ENCODE results near the gene NOC2L.

Gene NOC2L

DNA sequence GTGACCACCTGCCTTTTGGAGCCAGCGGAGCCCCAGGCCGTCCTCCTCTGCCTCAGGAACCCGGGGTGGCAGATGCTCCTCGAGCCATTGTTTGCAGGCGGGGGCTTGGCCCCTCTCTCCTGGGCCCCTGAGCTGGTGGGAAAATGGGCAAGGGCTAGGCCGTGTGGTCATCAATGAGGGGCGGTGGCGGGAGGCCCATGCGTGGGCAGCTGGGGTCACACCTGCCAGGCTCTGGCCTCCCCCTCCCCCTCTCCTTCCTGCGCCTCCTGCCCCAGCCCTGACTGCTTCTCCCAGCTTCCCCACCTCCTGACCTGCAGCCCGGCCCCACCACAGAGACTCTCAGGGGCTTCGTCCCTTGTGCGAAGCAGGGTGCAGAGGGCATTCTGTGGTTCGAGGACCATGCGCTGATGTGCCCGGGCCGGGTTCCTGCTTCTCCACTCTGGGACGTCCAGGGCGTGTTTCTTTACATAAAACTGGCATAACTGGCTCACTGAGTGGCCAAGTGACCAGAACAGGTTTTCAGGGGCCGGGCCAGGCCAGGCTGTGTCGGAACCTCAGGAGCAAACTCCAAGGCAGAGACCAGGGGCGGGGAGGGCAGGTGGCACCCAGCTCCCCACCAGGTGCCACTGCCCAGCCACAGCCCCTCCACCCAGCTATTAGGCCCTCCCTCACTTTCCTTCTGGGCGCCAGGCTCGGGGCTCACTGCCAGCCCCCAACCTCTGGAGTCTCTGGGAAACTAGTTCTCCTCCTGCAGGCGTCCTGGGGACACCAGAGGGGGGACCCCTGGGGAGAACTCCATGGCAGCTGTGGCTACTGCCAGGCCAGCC, 26.1 kb downstream of the NOC2L start:
- H3K9me3 ChIP-seq (ENCODE audit: control insufficient read depth, low read length): no peaks in the 10 kb centered on the region
- H3K36me3 ChIP-seq (ENCODE audit: control insufficient read depth, insufficient read depth, low read length): no peaks in the 10 kb centered on the region
- no peak overlapping the region for H3K9ac ChIP-seq (ENCODE audit: low read length)
- peaks cover 65% of the 10 kb centered on the region for H3K27me3 ChIP-seq (ENCODE audit: control insufficient read depth, insufficient read depth, low read length)
- peaks cover 30% of the 10 kb centered on the region for H3K4me1 ChIP-seq (ENCODE audit: control insufficient read depth, insufficient read depth, low read length)
- no peak overlapping the region for H3K4me3 ChIP-seq (ENCODE audit: low read length)

DNA sequence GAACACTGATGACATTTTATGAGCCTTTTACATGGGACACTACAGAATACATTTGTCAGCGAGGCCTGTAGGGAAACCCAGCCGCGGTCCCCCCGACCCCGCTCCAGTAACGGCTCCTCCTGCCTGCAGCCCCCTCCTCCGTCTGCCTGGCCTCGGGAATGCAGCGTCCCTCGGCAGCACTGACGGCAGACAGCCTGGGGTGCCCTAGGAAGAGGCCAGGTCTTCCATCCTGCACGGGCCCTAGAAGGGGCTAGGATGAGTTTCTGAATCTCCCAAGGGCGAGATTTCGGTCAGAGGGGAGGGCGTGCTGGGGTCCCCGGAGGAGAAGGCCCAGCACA, 26.9 kb downstream of the NOC2L start:
- peaks cover 28% of the 10 kb centered on the region for H3K4me1 ChIP-seq (ENCODE audit: control insufficient read depth, insufficient read depth, low read length)
- peaks cover 70% of the 10 kb centered on the region for H3K27me3 ChIP-seq (ENCODE audit: control insufficient read depth, insufficient read depth, low read length)
- H3K9ac ChIP-seq (ENCODE audit: low read length): no peak overlapping the region
- H3K9me3 ChIP-seq (ENCODE audit: control insufficient read depth, low read length): no peaks in the 10 kb centered on the region
- no peak overlapping the region for H3K4me3 ChIP-seq (ENCODE audit: low read length)
- H3K36me3 ChIP-seq (ENCODE audit: control insufficient read depth, insufficient read depth, low read length): no peaks in the 10 kb centered on the region

DNA sequence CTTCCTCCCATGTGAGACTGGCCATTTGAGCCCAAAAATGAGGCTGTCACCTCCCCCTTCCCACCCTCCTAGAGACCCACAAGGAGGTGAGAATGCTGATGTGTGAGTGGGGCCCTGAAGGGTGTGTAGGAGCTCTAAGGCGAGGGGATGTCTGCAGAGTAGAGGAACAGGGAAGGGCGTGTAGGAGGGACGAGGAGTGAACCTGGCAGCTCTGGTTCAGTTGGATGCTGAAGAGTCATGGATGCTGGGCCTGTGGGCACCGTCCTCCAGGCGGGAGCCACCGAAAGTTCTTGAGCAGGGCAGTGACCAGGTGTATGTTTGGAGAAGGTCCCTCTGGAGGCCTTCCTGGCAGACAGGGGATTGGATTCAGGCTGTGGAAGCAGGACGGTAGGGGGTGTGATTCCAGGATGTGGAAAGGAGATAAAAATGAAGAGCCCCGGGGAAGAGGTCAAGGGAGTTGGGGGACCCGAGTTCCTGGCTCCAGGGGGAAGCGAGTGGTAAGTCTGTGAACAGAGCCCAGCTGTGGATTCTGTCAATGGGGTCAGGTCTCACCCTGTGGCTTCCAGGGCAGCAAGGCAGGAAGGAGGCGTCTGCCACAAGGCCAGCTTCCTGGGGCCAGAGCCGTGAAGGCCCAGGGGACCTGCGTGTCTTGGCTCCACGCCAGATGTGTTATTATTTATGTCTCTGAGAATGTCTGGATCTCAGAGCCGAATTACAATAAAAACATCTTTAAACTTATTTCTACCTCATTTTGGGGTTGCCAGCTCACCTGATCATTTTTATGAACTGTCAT, 27.5 kb downstream of the NOC2L start:
- no peak overlapping the region for H3K4me3 ChIP-seq (ENCODE audit: low read length)

DNA sequence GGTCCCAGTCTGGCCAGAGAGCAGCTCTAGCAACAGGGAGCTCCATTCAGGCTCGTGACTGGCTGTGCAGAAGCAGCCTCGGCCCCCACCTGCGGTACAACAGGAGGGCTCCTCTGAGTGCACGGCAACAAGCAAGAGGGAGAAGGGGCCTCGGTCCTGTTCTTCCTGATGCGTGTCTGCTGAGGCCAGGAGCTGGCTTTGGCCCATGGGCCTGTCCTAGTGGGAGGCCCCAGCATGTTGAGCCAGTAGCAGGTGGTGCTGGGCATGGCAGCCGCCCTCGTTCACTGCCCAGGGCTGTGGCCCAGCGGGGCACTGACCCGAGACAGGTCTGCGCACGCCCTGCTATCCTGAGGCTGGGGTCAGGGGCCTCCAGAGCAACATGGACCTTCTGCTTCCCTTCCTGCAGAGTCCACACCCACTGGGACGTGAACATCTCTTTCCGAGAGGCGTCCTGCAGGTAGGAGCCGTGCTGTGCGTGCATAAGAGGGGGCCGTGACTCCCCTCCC, 28.4 kb downstream of the NOC2L start:
- H3K4me1 ChIP-seq (ENCODE audit: control insufficient read depth, insufficient read depth, low read length): peaks cover 29% of the 10 kb centered on the region
- no peaks in the 10 kb centered on the region for H3K9me3 ChIP-seq (ENCODE audit: control insufficient read depth, low read length)
- H3K4me3 ChIP-seq (ENCODE audit: low read length): no peak overlapping the region
- H3K27me3 ChIP-seq (ENCODE audit: control insufficient read depth, insufficient read depth, low read length): peaks cover 71% of the 10 kb centered on the region
- H3K36me3 ChIP-seq (ENCODE audit: control insufficient read depth, insufficient read depth, low read length): no peaks in the 10 kb centered on the region
- no peak overlapping the region for H3K9ac ChIP-seq (ENCODE audit: low read length)

More for the DNA sequence above, 27.5 kb downstream of the NOC2L start:
- peaks cover 28% of the 10 kb centered on the region for H3K4me1 ChIP-seq (ENCODE audit: control insufficient read depth, insufficient read depth, low read length)
- no peaks in the 10 kb centered on the region for H3K9me3 ChIP-seq (ENCODE audit: control insufficient read depth, low read length)
- H3K27me3 ChIP-seq (ENCODE audit: control insufficient read depth, insufficient read depth, low read length): peaks cover 71% of the 10 kb centered on the region
- H3K9ac ChIP-seq (ENCODE audit: low read length): no peak overlapping the region
- H3K36me3 ChIP-seq (ENCODE audit: control insufficient read depth, insufficient read depth, low read length): no peaks in the 10 kb centered on the region

DNA sequence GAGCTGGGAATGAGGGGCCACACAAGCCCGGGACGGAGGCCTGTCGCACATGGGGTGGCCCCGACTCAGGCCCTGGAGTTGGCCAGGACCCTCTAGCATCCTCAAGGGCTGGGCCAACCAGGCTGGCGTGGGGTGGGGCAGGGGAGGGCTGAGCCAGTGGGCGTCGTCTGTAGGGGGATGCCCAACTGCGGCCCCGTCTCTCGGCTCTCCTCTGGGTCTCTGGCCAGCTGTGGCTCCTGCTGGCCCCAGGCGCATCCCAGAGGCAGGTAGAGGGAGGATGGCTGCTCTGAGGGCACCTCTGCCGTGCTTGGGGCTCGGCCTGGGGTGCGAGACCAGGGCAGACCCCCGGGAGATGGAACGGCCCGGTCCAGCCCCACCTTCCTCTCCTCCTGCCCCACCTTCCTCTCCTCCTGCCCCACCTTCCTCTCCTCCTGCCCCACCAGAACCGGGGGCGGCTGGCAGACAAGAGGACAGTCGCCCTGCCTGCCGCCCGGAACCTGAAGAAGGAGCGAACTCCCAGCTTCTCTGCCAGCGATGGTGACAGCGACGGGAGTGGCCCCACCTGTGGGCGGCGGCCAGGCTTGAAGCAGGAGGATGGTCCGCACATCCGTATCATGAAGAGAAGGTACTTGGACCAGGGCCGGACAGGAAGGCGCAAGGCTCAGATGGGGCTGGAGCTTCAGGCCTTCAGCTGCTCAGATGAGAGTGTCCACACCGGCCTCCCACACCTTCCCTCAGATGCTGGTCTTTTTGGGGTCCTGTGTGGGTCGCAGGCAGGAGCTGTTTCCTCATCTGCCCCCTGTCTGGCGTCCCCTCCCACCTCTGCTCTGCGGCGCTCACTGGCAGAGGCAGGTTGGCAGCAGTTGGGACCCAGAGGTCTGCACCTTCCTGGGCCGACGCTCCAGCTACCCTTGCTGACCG, 29.1 kb downstream of the NOC2L start:
- H3K4me1 ChIP-seq (ENCODE audit: control insufficient read depth, insufficient read depth, low read length): peaks cover 23% of the 10 kb centered on the region
- peaks cover 69% of the 10 kb centered on the region for H3K27me3 ChIP-seq (ENCODE audit: control insufficient read depth, insufficient read depth, low read length)
- H3K36me3 ChIP-seq (ENCODE audit: control insufficient read depth, insufficient read depth, low read length): no peaks in the 10 kb centered on the region
- H3K9me3 ChIP-seq (ENCODE audit: control insufficient read depth, low read length): no peaks in the 10 kb centered on the region
- H3K4me3 ChIP-seq (ENCODE audit: low read length): no peak overlapping the region
- H3K9ac ChIP-seq (ENCODE audit: low read length): no peak overlapping the region

DNA sequence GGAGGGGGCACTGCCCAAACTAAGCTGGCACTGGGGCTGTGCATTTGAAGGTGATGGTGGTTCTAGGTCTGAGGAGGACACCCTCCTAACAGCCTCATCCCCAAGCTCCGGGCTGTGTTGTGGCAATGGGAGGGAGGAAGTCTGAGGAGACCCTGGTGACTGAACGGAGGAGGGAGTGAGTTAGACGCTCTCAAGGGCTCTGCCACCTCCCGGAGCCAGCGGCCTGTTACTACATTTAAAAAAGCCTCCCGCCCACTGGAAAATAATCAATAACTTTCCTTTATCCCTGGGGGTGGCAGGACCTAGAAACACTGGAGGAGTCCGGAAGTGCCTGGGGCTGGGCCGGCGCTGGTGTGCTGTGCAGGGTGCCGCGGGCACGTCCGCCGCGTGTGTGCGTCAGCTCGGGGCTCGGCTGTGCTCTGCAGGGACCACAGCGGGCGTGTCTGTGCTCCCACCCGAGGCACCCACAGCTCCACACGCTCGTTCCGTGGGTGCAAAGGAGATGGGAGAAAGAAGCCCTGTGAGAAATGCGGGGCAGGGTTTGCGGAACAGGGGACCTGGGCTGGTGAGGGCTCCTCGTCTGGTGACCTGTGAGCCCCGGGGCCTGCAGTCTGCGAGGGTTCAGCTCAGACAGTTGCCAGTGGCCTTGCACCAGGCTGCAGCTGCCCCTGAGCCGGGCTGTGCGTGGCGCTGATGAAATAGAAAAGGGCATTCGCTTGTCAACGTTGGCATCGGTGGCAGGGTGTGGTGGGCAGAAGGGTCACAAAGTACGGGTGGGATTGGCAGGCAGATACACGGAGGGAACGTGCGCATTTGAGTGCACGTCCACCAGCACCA, 30.0 kb downstream of the NOC2L start:
- Histone ChIP-seq H3K4me1 (ENCODE audit: control insufficient read depth, insufficient read depth, low read length) (peaks cover 27% of the 10 kb centered on the region), H3K9ac (ENCODE audit: low read length) (no peak overlapping the region), H3K27me3 (ENCODE audit: control insufficient read depth, insufficient read depth, low read length) (peaks cover 73% of the 10 kb centered on the region), H3K9me3 (ENCODE audit: control insufficient read depth, low read length) (no peaks in the 10 kb centered on the region), H3K36me3 (ENCODE audit: control insufficient read depth, insufficient read depth, low read length) (no peaks in the 10 kb centered on the region), H3K4me3 (ENCODE audit: low read length) (no peak overlapping the region)

DNA sequence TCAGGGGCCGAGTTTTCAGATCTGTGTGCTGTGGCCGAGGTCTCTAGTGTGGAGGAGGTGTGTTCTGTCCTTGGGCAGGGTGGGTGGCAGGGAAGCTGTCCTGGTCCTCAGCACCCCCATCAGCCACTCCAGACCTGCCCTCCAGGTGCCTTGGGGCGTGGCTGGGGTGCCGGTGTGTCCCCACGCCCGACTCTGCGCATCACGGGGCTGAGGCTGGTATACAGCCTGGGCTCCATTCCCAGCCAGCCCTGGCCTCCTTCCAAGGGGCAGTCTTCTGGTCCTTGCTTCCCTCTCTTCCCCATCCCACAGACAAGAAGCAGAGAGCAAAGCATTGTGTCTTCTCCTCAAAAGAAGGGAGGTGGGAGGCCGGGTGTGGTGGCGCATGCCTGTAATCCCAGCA, 31.3 kb downstream of the NOC2L start:
- Histone ChIP-seq H3K36me3 (ENCODE audit: control insufficient read depth, insufficient read depth, low read length) (no peaks in the 10 kb centered on the region), H3K9ac (ENCODE audit: low read length) (no peak overlapping the region), H3K9me3 (ENCODE audit: control insufficient read depth, low read length) (no peaks in the 10 kb centered on the region), H3K4me1 (ENCODE audit: control insufficient read depth, insufficient read depth, low read length) (peaks cover 24% of the 10 kb centered on the region), H3K27me3 (ENCODE audit: control insufficient read depth, insufficient read depth, low read length) (peaks cover 71% of the 10 kb centered on the region), H3K4me3 (ENCODE audit: low read length) (no peak overlapping the region)

DNA sequence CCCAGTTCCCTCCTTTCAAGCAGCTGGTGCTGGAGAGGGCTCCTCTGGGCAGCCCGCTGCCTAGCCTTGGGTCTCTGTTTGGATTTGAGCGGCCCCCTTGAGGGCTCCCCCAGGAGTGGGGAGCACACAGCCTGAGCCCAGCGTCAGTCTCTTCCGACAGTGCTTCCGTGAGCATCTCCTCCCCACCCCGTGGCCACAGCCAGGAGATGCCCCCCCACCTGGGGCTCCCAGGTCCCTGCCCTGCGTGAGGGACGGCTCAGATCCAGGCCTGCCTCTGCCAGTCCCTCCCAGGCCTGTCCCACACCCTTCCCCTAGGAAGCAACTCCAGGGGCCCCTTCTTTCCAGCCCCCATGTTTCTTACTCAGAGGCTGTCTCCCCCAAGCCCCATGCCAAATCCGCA, 31.8 kb downstream of the NOC2L start:
- no peak overlapping the region for H3K9ac ChIP-seq (ENCODE audit: low read length)
- peaks cover 71% of the 10 kb centered on the region for H3K27me3 ChIP-seq (ENCODE audit: control insufficient read depth, insufficient read depth, low read length)
- no peak overlapping the region for H3K4me3 ChIP-seq (ENCODE audit: low read length)
- no peaks in the 10 kb centered on the region for H3K36me3 ChIP-seq (ENCODE audit: control insufficient read depth, insufficient read depth, low read length)
- no peaks in the 10 kb centered on the region for H3K9me3 ChIP-seq (ENCODE audit: control insufficient read depth, low read length)
- H3K4me1 ChIP-seq (ENCODE audit: control insufficient read depth, insufficient read depth, low read length): peaks cover 19% of the 10 kb centered on the region

DNA sequence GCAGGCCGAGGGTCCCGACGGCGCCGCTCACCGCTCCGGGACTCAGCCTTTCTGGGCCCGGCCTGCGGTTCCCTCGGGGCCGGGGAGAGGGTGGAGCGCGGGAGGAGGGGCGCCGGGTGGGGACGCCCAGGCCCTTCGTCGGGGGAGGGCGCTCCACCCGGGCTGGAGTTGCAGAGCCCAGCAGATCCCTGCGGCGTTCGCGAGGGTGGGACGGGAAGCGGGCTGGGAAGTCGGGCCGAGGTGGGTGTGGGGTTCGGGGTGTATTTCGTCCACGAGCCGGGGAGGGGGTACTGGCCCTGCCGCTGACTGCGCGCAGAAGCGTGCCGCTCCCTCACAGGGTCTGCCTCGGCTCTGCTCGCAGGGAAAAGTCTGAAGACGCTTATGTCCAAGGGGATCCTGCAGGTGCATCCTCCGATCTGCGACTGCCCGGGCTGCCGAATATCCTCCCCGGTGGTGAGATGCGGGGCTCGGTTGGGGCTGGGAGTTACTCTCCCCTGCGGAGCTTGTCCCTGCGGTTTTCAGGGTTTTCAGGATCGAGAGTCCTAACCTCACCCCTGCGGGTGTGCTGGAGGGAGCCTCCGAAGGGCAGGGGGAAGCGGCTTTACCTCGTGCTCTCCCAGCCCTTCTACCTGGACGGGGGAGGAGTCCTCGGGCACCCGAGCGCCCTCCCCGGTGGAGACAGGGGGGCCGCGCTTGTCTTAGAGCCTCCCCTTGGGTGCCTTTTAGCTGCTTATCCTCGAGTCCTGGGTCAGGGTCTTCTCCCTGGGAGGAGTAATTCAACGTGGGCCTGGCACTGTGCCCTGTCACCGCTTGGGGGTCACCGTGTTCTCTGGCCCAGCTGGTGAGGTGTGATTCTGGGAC, 33.3 kb downstream of the NOC2L start:
- H3K4me1 ChIP-seq (ENCODE audit: control insufficient read depth, insufficient read depth, low read length): peaks cover 27% of the 10 kb centered on the region
- H3K9me3 ChIP-seq (ENCODE audit: control insufficient read depth, low read length): no peaks in the 10 kb centered on the region
- peaks cover 80% of the 10 kb centered on the region for H3K27me3 ChIP-seq (ENCODE audit: control insufficient read depth, insufficient read depth, low read length)
- no peak overlapping the region for H3K9ac ChIP-seq (ENCODE audit: low read length)
- no peaks in the 10 kb centered on the region for H3K36me3 ChIP-seq (ENCODE audit: control insufficient read depth, insufficient read depth, low read length)
- no peak overlapping the region for H3K4me3 ChIP-seq (ENCODE audit: low read length)

DNA sequence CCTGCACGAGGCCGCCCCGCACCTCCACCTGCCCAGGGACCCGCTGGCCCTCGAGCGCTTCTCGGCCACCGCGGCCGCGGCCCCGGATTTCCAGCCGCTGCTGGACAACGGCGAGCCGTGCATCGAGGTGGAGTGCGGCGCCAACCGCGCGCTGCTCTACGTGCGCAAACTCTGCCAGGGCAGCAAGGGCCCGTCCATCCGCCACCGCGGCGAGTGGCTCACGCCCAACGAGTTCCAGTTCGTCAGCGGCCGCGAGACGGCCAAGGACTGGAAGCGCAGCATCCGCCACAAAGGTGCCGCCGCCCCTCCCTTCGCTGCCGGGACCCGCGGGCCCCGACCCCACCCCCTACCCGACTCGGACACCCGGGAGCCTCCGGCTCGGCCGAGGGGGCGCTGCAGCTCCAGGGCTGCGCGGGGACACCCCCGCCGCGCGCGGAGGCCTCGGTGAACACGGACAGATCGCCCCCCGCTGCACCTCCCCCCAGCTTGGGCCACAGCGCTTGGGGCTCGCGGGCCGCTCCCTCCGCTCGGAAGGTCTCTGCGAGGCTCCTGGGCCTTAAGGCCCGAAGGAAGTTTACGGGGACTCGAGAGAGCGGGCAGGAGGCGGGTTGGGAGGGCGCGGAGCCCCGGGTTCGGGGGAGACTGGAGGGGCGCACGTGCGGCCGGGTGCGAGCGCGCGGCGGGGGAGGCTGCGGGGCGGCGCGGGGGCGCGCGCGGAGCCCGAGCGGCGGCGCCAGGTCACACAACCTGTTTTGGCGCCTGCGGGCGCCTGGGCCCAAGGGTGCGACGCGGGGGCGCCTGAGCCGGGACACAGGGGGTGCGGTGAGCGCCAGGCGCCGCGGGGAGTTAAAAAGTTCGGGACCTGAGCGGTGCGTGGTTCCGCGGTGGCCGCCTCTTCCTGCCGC, 34.1 kb downstream of the NOC2L start:
- Histone ChIP-seq H3K9me3 (ENCODE audit: control insufficient read depth, low read length) (no peaks in the 10 kb centered on the region), H3K9ac (ENCODE audit: low read length) (no peak overlapping the region), H3K4me1 (ENCODE audit: control insufficient read depth, insufficient read depth, low read length) (peaks cover 36% of the 10 kb centered on the region), H3K4me3 (ENCODE audit: low read length) (no peak overlapping the region), H3K27me3 (ENCODE audit: control insufficient read depth, insufficient read depth, low read length) (peaks cover 88% of the 10 kb centered on the region), H3K36me3 (ENCODE audit: control insufficient read depth, insufficient read depth, low read length) (no peaks in the 10 kb centered on the region)

Data from mucosa of stomach (tissue), 1 donor.